ENCODE measurements around the gene FHAD1. TPM values are rescaled to one million over a fixed set of nuclear protein-coding genes. Genes with fewer than 3 reads are reported as not detected.

Gene FHAD1
- total RNA-seq, 4 donors from 2014 or later = not detected

DNA sequence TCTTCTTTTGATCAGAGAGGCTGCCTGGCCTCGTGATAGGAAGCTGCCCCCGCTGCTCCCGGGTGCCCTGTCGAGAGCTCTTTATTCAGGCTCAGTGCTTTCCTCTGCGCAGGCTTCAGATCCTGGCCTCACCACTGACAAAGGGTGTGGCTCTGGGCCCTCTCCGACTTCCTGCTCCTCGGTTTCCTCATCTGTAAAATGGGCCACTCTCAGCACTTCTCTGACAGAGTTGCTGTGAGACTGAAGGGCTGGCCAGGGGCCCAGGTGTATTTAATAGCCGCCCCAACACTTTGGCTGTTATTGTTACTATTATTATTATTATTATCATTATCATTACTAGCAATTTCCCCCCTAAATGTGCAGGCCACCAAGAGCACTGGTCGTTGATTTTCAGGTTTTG, 101.6 kb downstream of the FHAD1 start:
- no peak for DNase-seq
- ATAC-seq = no peak
- intact Hi-C loops (cut with DNase I; ENCODE audit: low total_unique reads) = no loop called here
- Histone ChIP-seq H3K4me1 (no peaks in the 10 kb centered on the region), H3K27ac (no peak overlapping the region), H3K36me3 (no peaks in the 10 kb centered on the region), H3K27me3 (peaks cover 0 to 8% (median 3%) of the 10 kb centered on the region in 3 donors), H3K4me3 (no peak overlapping the region), H3K9me3 (no peaks in the 10 kb centered on the region)
- in situ Hi-C loops (cut with MboI; ENCODE audit: low sequenced_read_pairs in 4 of 4) = no loop called here
- TF ChIP-seq POLR2A (IDR thresholded peaks at IDR 0.05) = no peak
- TF ChIP-seq, protein P1, sequence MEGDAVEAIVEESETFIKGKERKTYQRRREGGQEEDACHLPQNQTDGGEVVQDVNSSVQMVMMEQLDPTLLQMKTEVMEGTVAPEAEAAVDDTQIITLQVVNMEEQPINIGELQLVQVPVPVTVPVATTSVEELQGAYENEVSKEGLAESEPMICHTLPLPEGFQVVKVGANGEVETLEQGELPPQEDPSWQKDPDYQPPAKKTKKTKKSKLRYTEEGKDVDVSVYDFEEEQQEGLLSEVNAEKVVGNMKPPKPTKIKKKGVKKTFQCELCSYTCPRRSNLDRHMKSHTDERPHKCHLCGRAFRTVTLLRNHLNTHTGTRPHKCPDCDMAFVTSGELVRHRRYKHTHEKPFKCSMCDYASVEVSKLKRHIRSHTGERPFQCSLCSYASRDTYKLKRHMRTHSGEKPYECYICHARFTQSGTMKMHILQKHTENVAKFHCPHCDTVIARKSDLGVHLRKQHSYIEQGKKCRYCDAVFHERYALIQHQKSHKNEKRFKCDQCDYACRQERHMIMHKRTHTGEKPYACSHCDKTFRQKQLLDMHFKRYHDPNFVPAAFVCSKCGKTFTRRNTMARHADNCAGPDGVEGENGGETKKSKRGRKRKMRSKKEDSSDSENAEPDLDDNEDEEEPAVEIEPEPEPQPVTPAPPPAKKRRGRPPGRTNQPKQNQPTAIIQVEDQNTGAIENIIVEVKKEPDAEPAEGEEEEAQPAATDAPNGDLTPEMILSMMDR (IDR thresholded peaks at IDR 0.05 in 4 of 5, conservative IDR thresholded peaks at IDR 0.05 in 1 of 5) = no peak

DNA sequence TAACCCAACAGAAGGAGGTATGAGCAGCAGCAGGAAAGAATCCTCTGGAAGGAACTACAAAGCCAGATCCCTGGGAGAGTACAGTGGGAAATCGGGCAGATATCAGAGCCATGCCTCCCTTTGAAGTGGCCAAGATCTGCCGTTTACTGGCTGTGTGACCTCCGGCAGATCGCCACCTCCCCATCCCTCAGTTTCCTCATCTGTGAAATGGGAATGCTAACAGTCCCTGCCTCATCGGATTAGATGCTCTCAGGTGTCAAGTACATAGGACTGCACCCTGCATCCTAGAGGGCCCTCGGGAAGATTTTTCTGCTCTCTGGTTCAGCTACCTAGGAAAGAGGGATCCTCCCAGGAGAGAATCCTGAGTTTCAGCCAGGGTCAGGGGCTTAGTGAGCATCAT, 102.1 kb downstream of the FHAD1 start:
- in situ Hi-C loops (cut with MboI; ENCODE audit: low sequenced_read_pairs in 4 of 4) (no loop called here), intact Hi-C loops (cut with DNase I; ENCODE audit: low total_unique reads) (no loop called here)
- Histone ChIP-seq H3K4me3 (no peak overlapping the region), H3K27me3 (peaks cover 0 to 8% (median 3%) of the 10 kb centered on the region in 3 donors), H3K36me3 (no peaks in the 10 kb centered on the region), H3K27ac (no peak overlapping the region), H3K4me1 (no peaks in the 10 kb centered on the region), H3K9me3 (no peaks in the 10 kb centered on the region)
- ATAC-seq = no peak
- no peak for DNase-seq
- no peak for TF ChIP-seq POLR2A (IDR thresholded peaks at IDR 0.05)
- TF ChIP-seq, protein P1 (IDR thresholded peaks at IDR 0.05 in 4 of 5, conservative IDR thresholded peaks at IDR 0.05 in 1 of 5) = no peak

GRCh38 chr1:15350151-15350550, 103.1 kb downstream of the FHAD1 start:
- intact Hi-C loops (cut with DNase I; ENCODE audit: low total_unique reads) (no loop called here), in situ Hi-C loops (cut with MboI; ENCODE audit: low sequenced_read_pairs in 4 of 4) (no loop called here)
- Histone ChIP-seq H3K9me3 (no peaks in the 10 kb centered on the region), H3K27ac (no peak overlapping the region), H3K27me3 (peaks cover 0 to 3% (median 3%) of the 10 kb centered on the region in 3 donors), H3K4me3 (no peak overlapping the region), H3K4me1 (no peaks in the 10 kb centered on the region), H3K36me3 (no peaks in the 10 kb centered on the region)
- TF ChIP-seq, protein P1 (IDR thresholded peaks at IDR 0.05 in 4 of 5, conservative IDR thresholded peaks at IDR 0.05 in 1 of 5) = no peak
- no peak for TF ChIP-seq POLR2A (IDR thresholded peaks at IDR 0.05)
- DNase-seq (no peak), ATAC-seq (no peak)

GRCh38 chr1:15350551-15351200, 103.7 kb downstream of the FHAD1 start:
- in situ Hi-C loops (cut with MboI; ENCODE audit: low sequenced_read_pairs in 4 of 4) = no loop called here
- no peak for ATAC-seq

More at GRCh38 chr1:15350551-15351200, 103.7 kb downstream of the FHAD1 start:
- H3K27me3 ChIP-seq = peaks cover 0 to 3% (median 0%) of the 10 kb centered on the region in 3 donors
- H3K4me1 ChIP-seq = no peaks in the 10 kb centered on the region
- no peak for DNase-seq
- no peak for TF ChIP-seq POLR2A (IDR thresholded peaks at IDR 0.05)
- TF ChIP-seq, protein P1 (IDR thresholded peaks at IDR 0.05 in 4 of 5, conservative IDR thresholded peaks at IDR 0.05 in 1 of 5) = no peak
- intact Hi-C loops (cut with DNase I; ENCODE audit: low total_unique reads) = no loop called here
- no peaks in the 10 kb centered on the region for H3K9me3 ChIP-seq
- H3K27ac ChIP-seq = no peak overlapping the region
- H3K36me3 ChIP-seq = no peaks in the 10 kb centered on the region
- no peak overlapping the region for H3K4me3 ChIP-seq
